RWPE2 (cell line): ENCODE data around the gene DIP2C.
A peak's percentile ranks its signal among the peaks of the same experiment; 100 is the strongest.

Experiments
- ATAC-seq: fragments of 200-7000 bp; cut with Tn5 transposase; 3 replicates; pipeline ENCODE4 v1.9.1; 2021; ENCODE audit warnings: low read depth
- DNase-seq: peaks from one replicate; pipeline ENCODE4 v3.0.0-alpha.2; 2020; ENCODE audit warnings: low spot score
- H3K27ac ChIP-seq: fragments of 450-650 bp; 2 replicates; pipeline ENCODE4 v1.5.1; 2017; ENCODE audit warnings: mild to moderate bottlenecking; ENCODE audit not compliant: poor library complexity, severe bottlenecking
- H3K27me3 ChIP-seq: fragments of 250-450 bp; sonication (Bioruptor Pico); 2 replicates; pipeline ENCODE4 v1.5.1; 2021; ENCODE audit warnings: mild to moderate bottlenecking, moderate library complexity; ENCODE audit not compliant: insufficient read depth, poor library complexity, severe bottlenecking
- H3K36me3 ChIP-seq: fragments of 250-450 bp; sonication (Bioruptor Pico); 2 replicates; pipeline ENCODE4 v1.5.1; 2020; ENCODE audit warnings: low read depth, mild to moderate bottlenecking, moderate library complexity
- H3K4me1 ChIP-seq: fragments of 250-450 bp; sonication (Bioruptor Pico); 2 replicates; pipeline ENCODE4 v1.5.1; 2021; ENCODE audit warnings: mild to moderate bottlenecking, moderate library complexity; ENCODE audit not compliant: insufficient read depth, poor library complexity, severe bottlenecking
- H3K4me3 ChIP-seq: fragments of 250-450 bp; sonication (Bioruptor Pico); 2 replicates; pipeline ENCODE4 v1.5.1; 2021; ENCODE audit warnings: mild to moderate bottlenecking, moderate library complexity; ENCODE audit not compliant: severe bottlenecking
- H3K9me3 ChIP-seq: fragments of 250-450 bp; sonication (Bioruptor Pico); 2 replicates; pipeline ENCODE4 v1.5.1; 2021; ENCODE audit warnings: mild to moderate bottlenecking, moderate library complexity; ENCODE audit not compliant: severe bottlenecking
- CTCF ChIP-seq: fragments of 450-650 bp; IDR thresholded peaks from one replicate; pipeline ENCODE4 v1.5.1; 2017; ENCODE audit warnings: mild to moderate bottlenecking, moderate library complexity; ENCODE audit not compliant: poor library complexity, severe bottlenecking

DIP2C gene

GRCh38 chr10:498760-499435 lies 190.6 kb downstream of the DIP2C start:
- Histone ChIP-seq H3K36me3 (no peaks in the 10 kb centered on the region), H3K27me3 (no peaks in the 10 kb centered on the region), H3K4me3 (no peak overlapping the region), H3K4me1 (peaks cover 4% of the 10 kb centered on the region), H3K27ac (no peak overlapping the region), H3K9me3 (no peaks in the 10 kb centered on the region)
- no peak for ATAC-seq
- peak; percentile 17 for DNase-seq
- TF ChIP-seq CTCF: no peak

GRCh38 chr10:497898-498451 lies 191.5 kb downstream of the DIP2C start:
- H3K27me3 ChIP-seq: no peaks in the 10 kb centered on the region
- no peak overlapping the region for H3K27ac ChIP-seq
- peaks cover 4% of the 10 kb centered on the region for H3K4me1 ChIP-seq
- ATAC-seq (no peak), DNase-seq (peak; percentile 11)
- no peaks in the 10 kb centered on the region for H3K36me3 ChIP-seq
- no peak for TF ChIP-seq CTCF
- no peak overlapping the region for H3K4me3 ChIP-seq
- H3K9me3 ChIP-seq: no peaks in the 10 kb centered on the region

GRCh38 chr10:497289-497688 lies 192.2 kb downstream of the DIP2C start:
- ATAC-seq: no peak
- peak; percentile 7 for DNase-seq
- Histone ChIP-seq H3K4me3 (no peak overlapping the region), H3K27me3 (no peaks in the 10 kb centered on the region), H3K36me3 (no peaks in the 10 kb centered on the region), H3K27ac (no peak overlapping the region), H3K4me1 (peaks cover 4% of the 10 kb centered on the region), H3K9me3 (no peaks in the 10 kb centered on the region)
- TF ChIP-seq CTCF: no peak

- no peaks in the 10 kb centered on the region for H3K36me3 ChIP-seq
- no peak for ATAC-seq
- H3K9me3 ChIP-seq: no peaks in the 10 kb centered on the region
- no peak overlapping the region for H3K27ac ChIP-seq
- H3K4me1 ChIP-seq: no peaks in the 10 kb centered on the region
- TF ChIP-seq CTCF: no peak
- no peaks in the 10 kb centered on the region for H3K27me3 ChIP-seq
- H3K4me3 ChIP-seq: no peak overlapping the region
- DNase-seq: no peak
Measured at GRCh38 chr10:494556-494955, 194.9 kb downstream of the DIP2C start.

GRCh38 chr10:494149-494542 lies 195.3 kb downstream of the DIP2C start:
- ATAC-seq: no peak
- H3K36me3 ChIP-seq: no peaks in the 10 kb centered on the region

More at GRCh38 chr10:494149-494542, 195.3 kb downstream of the DIP2C start:
- no peaks in the 10 kb centered on the region for H3K27me3 ChIP-seq
- H3K4me3 ChIP-seq: no peak overlapping the region
- no peaks in the 10 kb centered on the region for H3K4me1 ChIP-seq
- no peak overlapping the region for H3K27ac ChIP-seq
- peak; percentile 9 for DNase-seq
- no peak for TF ChIP-seq CTCF
- H3K9me3 ChIP-seq: no peaks in the 10 kb centered on the region
